ENCODE measurements around the gene WDR45B. TPM values are rescaled to one million over a fixed set of nuclear protein-coding genes. Genes with fewer than 3 reads are reported as not detected.

The WDR45B gene
- total RNA-seq, 1 experiment from 2014 or later, result 110 TPM

DNA sequence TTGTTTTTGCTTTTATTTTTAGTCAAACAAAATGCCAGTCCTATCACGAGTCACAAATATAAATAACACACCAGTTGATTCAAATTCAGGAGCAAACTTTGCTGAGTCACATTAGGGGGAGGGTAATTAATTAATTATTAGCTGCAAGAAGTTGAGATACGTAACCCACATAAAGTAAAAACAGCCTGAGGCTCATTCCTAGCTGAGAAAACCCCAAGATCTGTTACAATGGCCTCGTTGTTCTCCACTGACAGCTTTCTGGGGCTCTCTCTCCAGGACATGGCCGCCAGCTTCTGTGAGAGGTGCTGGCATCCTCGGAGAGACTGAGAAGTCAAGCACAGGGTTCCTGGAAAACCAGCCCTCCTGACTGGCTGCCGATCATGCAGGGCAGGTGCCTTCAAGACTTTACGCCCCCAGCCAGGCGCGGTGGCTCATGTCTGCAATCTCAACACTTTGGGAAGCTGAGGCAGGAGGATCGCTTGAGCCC is 39.2 kb upstream of the WDR45B start:
- Histone ChIP-seq H3K9ac (ENCODE audit: extremely low read depth, insufficient read length, low read length) (no peak overlapping the region), H2AFZ (ENCODE audit: low read length) (no peak overlapping the region), H3K4me1 (ENCODE audit: insufficient read depth, low read length) (no peaks in the 10 kb centered on the region), H3K23me2 (ENCODE audit: insufficient read length, low read depth, low read length, poor library complexity, severe bottlenecking) (no peaks in the 10 kb centered on the region), H3K79me2 (ENCODE audit: insufficient read depth, low read length) (no peaks in the 10 kb centered on the region), H2BK5ac (ENCODE audit: insufficient read length, low read length) (no peak overlapping the region), H3K4me2 (ENCODE audit: insufficient read depth, insufficient read length, low read length) (no peak overlapping the region), H4K91ac (ENCODE audit: insufficient read length, low read depth, low read length) (no peak overlapping the region), H4K8ac (replicated peaks; ENCODE audit: insufficient read length, low read depth, low read length) (no peak overlapping the region), H3K23ac (ENCODE audit: insufficient read length, low read depth, low read length) (no peak overlapping the region), H3K9me3 (ENCODE audit: control insufficient read depth, low read depth, low read length) (no peaks in the 10 kb centered on the region), H2BK20ac (ENCODE audit: low read depth, low read length, poor library complexity, severe bottlenecking) (no peak overlapping the region), H2BK15ac (ENCODE audit: low read depth, low read length) (no peak overlapping the region), H3K27me3 (ENCODE audit: insufficient read depth, low read length) (no peaks in the 10 kb centered on the region), H3K79me1 (ENCODE audit: insufficient read depth, low read depth, low read length, poor library complexity, severe bottlenecking) (no peaks in the 10 kb centered on the region), H3K56ac (ENCODE audit: insufficient read length, low read depth, low read length) (no peak overlapping the region), H2AK5ac (ENCODE audit: insufficient read length, low read length) (no peak overlapping the region), H3T11ph (ENCODE audit: low read length) (no peak overlapping the region), H3K18ac (ENCODE audit: insufficient read length, low read depth, low read length) (no peak overlapping the region), H3K14ac (ENCODE audit: insufficient read depth, low read length) (no peak overlapping the region), H3K4ac (ENCODE audit: low read depth, low read length) (no peak overlapping the region), H3K27ac (ENCODE audit: insufficient read length, low read depth, low read length) (no peak overlapping the region), H4K5ac (ENCODE audit: insufficient read length, low read depth, low read length) (no peak overlapping the region), H2BK12ac (ENCODE audit: insufficient read length, low read depth, low read length) (no peak overlapping the region), H4K20me1 (ENCODE audit: control insufficient read depth, insufficient read depth, insufficient read length) (no peaks in the 10 kb centered on the region), H2BK120ac (ENCODE audit: low read depth, low read length, poor library complexity, severe bottlenecking) (no peak overlapping the region)
- Mint-ChIP-seq H3K9me3 (no peaks in the 10 kb centered on the region), H3K27ac (no peak overlapping the region), H3K4me3 (no peak overlapping the region), H3K36me3 (ENCODE audit: insufficient read depth in 1 of 3, low read depth in 3 of 3) (no peaks in the 10 kb centered on the region), H3K4me1 (0 out of 4 replicates have a peak, but pooled peaks cover 0 to 2% of the 10 kb centered on the region in 2 experiments), H3K27me3 (ENCODE audit: low read depth) (no peaks in the 10 kb centered on the region; the same call in none of the 2 replicates)
- no peak for DNase-seq
- no CpG with 5 or more reads among the region's 10 CpGs for WGBS (ENCODE audit: extremely low coverage, insufficient read length, low lambda C conversion rate)
- TF ChIP-seq, protein P1, sequence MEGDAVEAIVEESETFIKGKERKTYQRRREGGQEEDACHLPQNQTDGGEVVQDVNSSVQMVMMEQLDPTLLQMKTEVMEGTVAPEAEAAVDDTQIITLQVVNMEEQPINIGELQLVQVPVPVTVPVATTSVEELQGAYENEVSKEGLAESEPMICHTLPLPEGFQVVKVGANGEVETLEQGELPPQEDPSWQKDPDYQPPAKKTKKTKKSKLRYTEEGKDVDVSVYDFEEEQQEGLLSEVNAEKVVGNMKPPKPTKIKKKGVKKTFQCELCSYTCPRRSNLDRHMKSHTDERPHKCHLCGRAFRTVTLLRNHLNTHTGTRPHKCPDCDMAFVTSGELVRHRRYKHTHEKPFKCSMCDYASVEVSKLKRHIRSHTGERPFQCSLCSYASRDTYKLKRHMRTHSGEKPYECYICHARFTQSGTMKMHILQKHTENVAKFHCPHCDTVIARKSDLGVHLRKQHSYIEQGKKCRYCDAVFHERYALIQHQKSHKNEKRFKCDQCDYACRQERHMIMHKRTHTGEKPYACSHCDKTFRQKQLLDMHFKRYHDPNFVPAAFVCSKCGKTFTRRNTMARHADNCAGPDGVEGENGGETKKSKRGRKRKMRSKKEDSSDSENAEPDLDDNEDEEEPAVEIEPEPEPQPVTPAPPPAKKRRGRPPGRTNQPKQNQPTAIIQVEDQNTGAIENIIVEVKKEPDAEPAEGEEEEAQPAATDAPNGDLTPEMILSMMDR (conservative IDR thresholded peaks at IDR 0.05), result no peak
